ENCODE measurements around the gene NKX3-2. TPM values are rescaled to one million over a fixed set of nuclear protein-coding genes. Genes with fewer than 3 reads are reported as not detected.
"Not testable (repeated sequence)": the region's sequence is repeated elsewhere in the genome, so short reads cannot be mapped to it uniquely, and the experiment has no call there.

NKX3-2 gene
- total RNA-seq, 1 donor from 2014 or later, result under 0.01 TPM

- no peak for DNase-seq (ENCODE audit: low read depth)
- Histone ChIP-seq H3K27me3 (ENCODE audit: control insufficient read depth, insufficient read depth, low read length) (no peaks in the 10 kb centered on the region), H3K4me3 (ENCODE audit: low read depth, low read length) (no peak overlapping the region), H3K36me3 (ENCODE audit: control insufficient read depth, insufficient read depth, low read length) (peaks cover 15% of the 10 kb centered on the region)
- TF ChIP-seq CTCF (IDR thresholded peaks at IDR 0.05; ENCODE audit: insufficient read depth, low read length, severe bottlenecking), result no peak
- no peak for FAIRE-seq
Observed at GRCh38 chr4:13580036-13580435, 35.7 kb upstream of the NKX3-2 start.

- H3K4me3 ChIP-seq (ENCODE audit: low read depth, low read length), result no peak overlapping the region
- FAIRE-seq (no peak), DNase-seq (ENCODE audit: low read depth) (no peak)
- H3K36me3 ChIP-seq (ENCODE audit: control insufficient read depth, insufficient read depth, low read length), result peaks cover 13% of the 10 kb centered on the region
- no peak for TF ChIP-seq CTCF (IDR thresholded peaks at IDR 0.05; ENCODE audit: insufficient read depth, low read length, severe bottlenecking)
- no peaks in the 10 kb centered on the region for H3K27me3 ChIP-seq (ENCODE audit: control insufficient read depth, insufficient read depth, low read length)
Observed at GRCh38 chr4:13577660-13578059, 33.4 kb upstream of the NKX3-2 start.

- Histone ChIP-seq H3K27me3 (ENCODE audit: control insufficient read depth, insufficient read depth, low read length) (no peaks in the 10 kb centered on the region), H3K36me3 (ENCODE audit: control insufficient read depth, insufficient read depth, low read length) (peaks cover 10% of the 10 kb centered on the region), H3K4me3 (ENCODE audit: low read depth, low read length) (no peak overlapping the region)
- no peak for DNase-seq (ENCODE audit: low read depth)
- no peak for FAIRE-seq
- no peak for TF ChIP-seq CTCF (IDR thresholded peaks at IDR 0.05; ENCODE audit: insufficient read depth, low read length, severe bottlenecking)
Observed at GRCh38 chr4:13570916-13571315, 26.6 kb upstream of the NKX3-2 start.

- FAIRE-seq (no peak), DNase-seq (ENCODE audit: low read depth) (no peak)
- Histone ChIP-seq H3K36me3 (ENCODE audit: control insufficient read depth, insufficient read depth, low read length) (peaks cover 6% of the 10 kb centered on the region), H3K27me3 (ENCODE audit: control insufficient read depth, insufficient read depth, low read length) (no peaks in the 10 kb centered on the region), H3K4me3 (ENCODE audit: low read depth, low read length) (no peak overlapping the region)
- no peak for TF ChIP-seq CTCF (IDR thresholded peaks at IDR 0.05; ENCODE audit: insufficient read depth, low read length, severe bottlenecking)
Observed at GRCh38 chr4:13567125-13567524, 22.8 kb upstream of the NKX3-2 start.

GRCh38 chr4:13562876-13563275, 18.6 kb upstream of the NKX3-2 start:
- DNase-seq (ENCODE audit: low read depth) (no peak), FAIRE-seq (no peak)
- H3K36me3 ChIP-seq (ENCODE audit: control insufficient read depth, insufficient read depth, low read length), result no peaks in the 10 kb centered on the region
- TF ChIP-seq CTCF (IDR thresholded peaks at IDR 0.05; ENCODE audit: insufficient read depth, low read length, severe bottlenecking), result no peak
- no peak overlapping the region for H3K4me3 ChIP-seq (ENCODE audit: low read depth, low read length)
- no peaks in the 10 kb centered on the region for H3K27me3 ChIP-seq (ENCODE audit: control insufficient read depth, insufficient read depth, low read length)

GRCh38 chr4:13561673-13562072, 17.4 kb upstream of the NKX3-2 start:
- H3K27me3 ChIP-seq (ENCODE audit: control insufficient read depth, insufficient read depth, low read length), result no peaks in the 10 kb centered on the region
- DNase-seq (ENCODE audit: low read depth) (no peak), FAIRE-seq (no peak)
- no peak for TF ChIP-seq CTCF (IDR thresholded peaks at IDR 0.05; ENCODE audit: insufficient read depth, low read length, severe bottlenecking)
- no peak overlapping the region for H3K4me3 ChIP-seq (ENCODE audit: low read depth, low read length)
- no peaks in the 10 kb centered on the region for H3K36me3 ChIP-seq (ENCODE audit: control insufficient read depth, insufficient read depth, low read length)

GRCh38 chr4:13560111-13560510, 15.8 kb upstream of the NKX3-2 start:
- H3K27me3 ChIP-seq (ENCODE audit: control insufficient read depth, insufficient read depth, low read length); DNase-seq (ENCODE audit: low read depth); FAIRE-seq; H3K4me3 ChIP-seq (ENCODE audit: low read depth, low read length); H3K36me3 ChIP-seq (ENCODE audit: control insufficient read depth, insufficient read depth, low read length): not testable (repeated sequence)

All from bronchial epithelial cell (primary cell).